ENCODE data around the gene BAHCC1. TPM values are rescaled to one million over a fixed set of nuclear protein-coding genes. Genes with fewer than 3 reads are reported as not detected.

The BAHCC1 gene
- total and polyA plus RNA-seq, 2 donors (not counting 3 experiments of a cell fraction or from before 2014, with no cell fraction given) = 4.7 to 11.6 TPM

DNA sequence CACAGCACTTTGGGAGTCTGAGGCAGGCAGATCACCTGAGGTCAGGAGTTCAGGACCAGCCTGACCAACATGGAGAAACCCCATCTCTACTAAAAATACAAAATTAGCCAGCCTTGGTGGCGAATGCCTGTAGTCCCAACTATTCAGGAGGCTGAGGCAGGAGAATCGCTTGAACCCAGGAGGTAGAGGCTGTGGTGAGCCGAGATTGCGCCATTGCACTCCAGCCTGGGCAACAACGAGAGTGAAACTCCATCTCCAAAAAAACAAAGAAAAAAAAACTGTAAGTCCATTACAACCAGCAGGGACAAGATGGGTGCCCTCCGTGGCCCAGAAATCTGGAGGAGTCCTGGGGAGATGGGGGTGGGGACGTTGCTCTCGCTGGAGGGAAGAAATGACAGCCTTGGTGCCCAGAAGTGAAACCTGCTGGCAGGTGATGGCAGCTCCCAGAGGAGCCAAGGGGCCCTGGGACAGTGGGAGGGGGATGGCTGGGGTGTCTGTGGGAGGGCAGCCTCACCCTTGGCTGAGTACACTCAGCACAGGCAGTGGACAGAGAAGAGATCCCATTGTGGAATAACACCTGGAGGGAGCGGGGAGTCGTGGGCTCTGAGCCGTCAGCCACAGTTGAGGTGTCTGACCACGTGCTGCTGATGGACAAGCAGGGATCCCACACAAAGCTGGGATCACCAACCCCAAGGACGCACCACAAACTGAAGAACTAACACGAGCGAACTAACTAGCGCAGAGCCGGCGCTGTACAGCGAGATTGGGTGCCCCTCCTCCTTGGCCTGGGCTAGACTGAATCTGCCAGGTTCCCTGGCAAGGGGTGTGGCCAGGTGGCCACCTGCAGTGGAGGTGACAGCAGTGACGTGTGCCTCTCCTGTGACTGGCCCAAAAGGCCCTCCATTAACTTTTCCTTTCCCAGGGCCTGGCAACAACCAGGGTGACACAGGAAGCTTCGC is 46.9 kb upstream of the BAHCC1 start:
- ChIA-PET POLR2A (no interaction called here), CTCF (no interaction called here)
- no peak for FAIRE-seq
- intact Hi-C loops (cut with micrococcal nuclease) = no loop called here
- dilution Hi-C loops (cut with MboI; ENCODE audit: extremely low pct_ligation_motif_present, low sequenced_read_pairs) = no loop called here
- H3K4me2 ChIP-seq (ENCODE audit: insufficient read depth, low read length) = no peak overlapping the region
- H2AFZ ChIP-seq (ENCODE audit: low read depth, low read length) = no peak overlapping the region
- no peaks in the 10 kb centered on the region for H3K36me3 ChIP-seq (ENCODE audit: control insufficient read depth in 2 of 2, extremely low read depth in 1 of 2, insufficient read depth in 2 of 2, low read length in 2 of 2)
- no peak overlapping the region for H3K4me3 ChIP-seq (replicated peaks in 1 of 3; ENCODE audit: insufficient read depth in 1 of 3, low read depth in 1 of 3, low read length in 3 of 3)
- no peaks in the 10 kb centered on the region for H3K9me3 ChIP-seq (replicated peaks; ENCODE audit: control insufficient read depth, insufficient read depth, low read length)
- DNase-seq (ENCODE audit: low read depth, low spot score) = no peak
- no peaks in the 10 kb centered on the region for H4K20me1 ChIP-seq (replicated peaks; ENCODE audit: control insufficient read depth, extremely low read depth, insufficient read depth, low read length)
- H3K4me1 ChIP-seq (ENCODE audit: control insufficient read depth, extremely low read depth, insufficient read depth, low read length) = peaks cover 6% of the 10 kb centered on the region
- H3K27me3 ChIP-seq (ENCODE audit: control insufficient read depth in 2 of 2, insufficient read depth in 2 of 2, low read length in 2 of 2) = no peaks in the 10 kb centered on the region
- H3K79me2 ChIP-seq (ENCODE audit: control insufficient read depth, insufficient read depth, low read length) = peaks cover 21% of the 10 kb centered on the region
- BruUV-seq (replicated peaks) = no TSS peak
- H3K27ac ChIP-seq (ENCODE audit: insufficient read depth, low read depth, low read length) = no peak overlapping the region
- no peak overlapping the region for H3K9ac ChIP-seq (replicated peaks; ENCODE audit: extremely low read depth, insufficient read depth, low read length)
- no peaks in the 10 kb centered on the region for H3K9me1 ChIP-seq (replicated peaks; ENCODE audit: control insufficient read depth, extremely low read depth, insufficient read depth, low read length)
- TF ChIP-seq POLR2AphosphoS5 (IDR thresholded peaks at IDR 0.05; ENCODE audit: insufficient read depth, low read depth, low read length) (no peak), FOS (IDR thresholded peaks at IDR 0.05; ENCODE audit: borderline replicate concordance, insufficient read depth, low read length) (no peak), MYC (IDR thresholded peaks at IDR 0.05; ENCODE audit: low read depth, low read length) (no peak), JUN (IDR thresholded peaks at IDR 0.05; ENCODE audit: borderline replicate concordance, insufficient read depth, insufficient read length, low read depth) (no peak), EZH2 (IDR thresholded peaks at IDR 0.05; ENCODE audit: borderline replicate concordance, low read depth, low read length, severe bottlenecking) (no peak), POLR2A (IDR thresholded peaks at IDR 0.05; ENCODE audit: low read depth, low read length) (no peak), GATA2 (IDR thresholded peaks at IDR 0.05; ENCODE audit: insufficient read depth, insufficient read length, low read depth, low read length) (no peak)
- TF ChIP-seq, protein P1, sequence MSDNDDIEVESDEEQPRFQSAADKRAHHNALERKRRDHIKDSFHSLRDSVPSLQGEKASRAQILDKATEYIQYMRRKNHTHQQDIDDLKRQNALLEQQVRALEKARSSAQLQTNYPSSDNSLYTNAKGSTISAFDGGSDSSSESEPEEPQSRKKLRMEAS (IDR thresholded peaks at IDR 0.05; ENCODE audit: insufficient read depth, insufficient read length) = no peak
- TF ChIP-seq, protein P2, sequence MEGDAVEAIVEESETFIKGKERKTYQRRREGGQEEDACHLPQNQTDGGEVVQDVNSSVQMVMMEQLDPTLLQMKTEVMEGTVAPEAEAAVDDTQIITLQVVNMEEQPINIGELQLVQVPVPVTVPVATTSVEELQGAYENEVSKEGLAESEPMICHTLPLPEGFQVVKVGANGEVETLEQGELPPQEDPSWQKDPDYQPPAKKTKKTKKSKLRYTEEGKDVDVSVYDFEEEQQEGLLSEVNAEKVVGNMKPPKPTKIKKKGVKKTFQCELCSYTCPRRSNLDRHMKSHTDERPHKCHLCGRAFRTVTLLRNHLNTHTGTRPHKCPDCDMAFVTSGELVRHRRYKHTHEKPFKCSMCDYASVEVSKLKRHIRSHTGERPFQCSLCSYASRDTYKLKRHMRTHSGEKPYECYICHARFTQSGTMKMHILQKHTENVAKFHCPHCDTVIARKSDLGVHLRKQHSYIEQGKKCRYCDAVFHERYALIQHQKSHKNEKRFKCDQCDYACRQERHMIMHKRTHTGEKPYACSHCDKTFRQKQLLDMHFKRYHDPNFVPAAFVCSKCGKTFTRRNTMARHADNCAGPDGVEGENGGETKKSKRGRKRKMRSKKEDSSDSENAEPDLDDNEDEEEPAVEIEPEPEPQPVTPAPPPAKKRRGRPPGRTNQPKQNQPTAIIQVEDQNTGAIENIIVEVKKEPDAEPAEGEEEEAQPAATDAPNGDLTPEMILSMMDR (IDR thresholded peaks at IDR 0.05; ENCODE audit: extremely low read depth in 1 of 2, insufficient read depth in 1 of 2, low read depth in 1 of 2, low read length in 2 of 2) = no peak

Data from endothelial cell of umbilical vein (primary cell).